GM23338 (cell line): ENCODE data around the gene DPYSL3. TPM values are rescaled to one million over a fixed set of nuclear protein-coding genes. Genes with fewer than 3 reads are reported as not detected.

ENCODE experiments used
- ATAC-seq: fragments of 200-7000 bp; cut with Tn5 transposase; 3 replicates; pipeline ENCODE4 v1.9.1; 2020
- DNase-seq: peaks from one replicate; pipeline ENCODE4 v3.0.0-alpha.2; 2015; ENCODE audit warnings: low spot score
- H2AFZ ChIP-seq: fragments of 200-600 bp; sonication (generic); 2 replicates; pipeline ENCODE4 v1.8.0; 2016; ENCODE audit warnings: antibody characterized with exemption, mild to moderate bottlenecking, moderate library complexity
- H3F3A ChIP-seq: fragments of 200-600 bp; sonication (generic); replicated peaks from 2 replicates; pipeline ENCODE4 v1.8.0; 2017; ENCODE audit warnings: antibody characterized with exemption, mixed run types, low read depth
- H3K27ac ChIP-seq: fragments of 200-600 bp; sonication (generic); 2 replicates; pipeline ENCODE4 v1.6.1; 2016; ENCODE audit warnings: low read depth
- H3K27me3 ChIP-seq: fragments of 200-600 bp; sonication (generic); 2 replicates; pipeline ENCODE4 v1.8.0; 2016; ENCODE audit warnings: mild to moderate bottlenecking, mixed run types, moderate library complexity; ENCODE audit not compliant: insufficient read depth
- H3K36me3 ChIP-seq: fragments of 200-600 bp; sonication (generic); 2 replicates; pipeline ENCODE4 v1.8.0; 2016; ENCODE audit warnings: mild to moderate bottlenecking; ENCODE audit not compliant: insufficient read depth
- H3K4me1 ChIP-seq: fragments of 200-600 bp; sonication (generic); 2 replicates; pipeline ENCODE4 v1.8.0; 2016; ENCODE audit warnings: mild to moderate bottlenecking, moderate library complexity; ENCODE audit not compliant: insufficient read depth
- H3K4me2 ChIP-seq: fragments of 200-600 bp; sonication (generic); 2 replicates; pipeline ENCODE4 v1.7.1; 2017; ENCODE audit warnings: mixed run types
- H3K4me3 ChIP-seq: fragments of 200-600 bp; sonication (generic); 2 replicates; pipeline ENCODE4 v1.6.1; 2016; ENCODE audit warnings: mixed run types
- H3K79me2 ChIP-seq: fragments of 200-600 bp; sonication (generic); replicated peaks from 2 replicates; pipeline ENCODE4 v1.8.0; 2017; ENCODE audit warnings: mild to moderate bottlenecking; ENCODE audit not compliant: insufficient read depth
- H3K9me2 ChIP-seq: fragments of 200-600 bp; sonication (generic); 2 replicates; pipeline ENCODE4 v1.8.0; 2017; ENCODE audit not compliant: insufficient read depth
- H4K20me1 ChIP-seq: fragments of 200-600 bp; sonication (generic); replicated peaks from 2 replicates; pipeline ENCODE4 v1.8.0; 2017; ENCODE audit warnings: mild to moderate bottlenecking; ENCODE audit not compliant: insufficient read depth
- H3K27ac Mint-ChIP-seq: 2 replicates; pipeline ENCODE4 v1.8.0; 2020; ENCODE audit warnings: inconsistent platforms, mild to moderate bottlenecking, moderate library complexity, mixed read lengths
- H3K27me3 Mint-ChIP-seq: 3 replicates; pipeline ENCODE4 v1.8.0; 2022; ENCODE audit warnings: low read depth, mild to moderate bottlenecking, moderate library complexity, mixed read lengths, inconsistent platforms; ENCODE audit not compliant: insufficient read depth, poor library complexity
- H3K36me3 Mint-ChIP-seq: 3 replicates; pipeline ENCODE4 v1.8.0; 2021; ENCODE audit warnings: low read depth, mild to moderate bottlenecking, inconsistent platforms, moderate library complexity, mixed read lengths
- H3K4me1 Mint-ChIP-seq: 3 replicates; pipeline ENCODE4 v1.8.0; 2020; ENCODE audit warnings: mild to moderate bottlenecking, inconsistent platforms, mixed read lengths
- H3K4me3 Mint-ChIP-seq: 3 replicates; pipeline ENCODE4 v1.8.0; 2021; ENCODE audit warnings: moderate library complexity, mild to moderate bottlenecking, inconsistent platforms, mixed read lengths
- H3K9me3 Mint-ChIP-seq: 3 replicates; pipeline ENCODE4 v1.8.0; 2020; ENCODE audit warnings: moderate library complexity, mild to moderate bottlenecking, inconsistent platforms, mixed read lengths
- EZH2phosphoT487 ChIP-seq: fragments of 200-600 bp; sonication (generic); IDR thresholded peaks from one replicate; pipeline ENCODE4 v1.8.1; 2018; ENCODE audit warnings: antibody characterized with exemption; ENCODE audit not compliant: unreplicated experiment
- JUNB ChIP-seq: IDR thresholded peaks from one replicate; pipeline ENCODE4 v1.6.1; 2016; ENCODE audit warnings: antibody characterized with exemption; ENCODE audit not compliant: unreplicated experiment
- STAT1 ChIP-seq: IDR thresholded peaks from one replicate; pipeline ENCODE4 v1.6.1; 2016; ENCODE audit warnings: antibody characterized with exemption; ENCODE audit not compliant: unreplicated experiment
- ZNF462 ChIP-seq: fragments of 250-450 bp; sonication (Bioruptor Pico); IDR thresholded peaks from 2 replicates; pipeline ENCODE4 v1.5.0; 2020; ENCODE audit warnings: mild to moderate bottlenecking, moderate library complexity
- polyA plus RNA-seq: library from polyadenylated mRNA; unstranded; fragments of >200 nt; fragmentation: Nextera tagmentation; extraction: Ambion mirVana; gene quantifications from 2 replicates; pipeline ENCODE4 v1.2.1, GENCODE V29; 2016
- total RNA-seq: library from RNA; depleted of rRNA; stranded (reverse); fragments of >200 nt; shearing (Covaris generic); gene quantifications from 2 replicates; pipeline ENCODE4 v1.2.3, GENCODE V29; 2014

DPYSL3 gene
- total and polyA plus RNA-seq, 2 experiments from 2014 or later = 97.6 to 455 TPM

- Histone ChIP-seq H3K79me2 (peaks cover 73% of the 10 kb centered on the region), H3K4me2 (peak overlapping the region; percentile 56), H3K36me3 (no peaks in the 10 kb centered on the region), H3K27ac (peak overlapping the region; percentile 65), H3K4me3 (peak overlapping the region; percentile 26), H2AFZ (no peak overlapping the region), H3F3A (no peaks in the 10 kb centered on the region), H3K27me3 (no peaks in the 10 kb centered on the region), H3K4me1 (peaks cover 46% of the 10 kb centered on the region), H3K9me2 (no peaks in the 10 kb centered on the region), H4K20me1 (no peaks in the 10 kb centered on the region)
- Mint-ChIP-seq H3K36me3 (peaks cover 3% of the 10 kb centered on the region; the same call in 1 of the 3 replicates), H3K9me3 (no peaks in the 10 kb centered on the region), H3K4me3 (peak overlapping the region; percentile 24), H3K27ac (peak overlapping the region; percentile 80), H3K4me1 (peaks cover 43% of the 10 kb centered on the region), H3K27me3 (peaks cover 2% of the 10 kb centered on the region)
- DNase-seq = peak; percentile 60
- peak; percentile 95 for ATAC-seq
- no peak for TF ChIP-seq JUNB
- TF ChIP-seq EZH2phosphoT487 = no peak
- 0 out of 2 replicates have a peak, but pooled peaks have one; percentile 56 for TF ChIP-seq ZNF462
Observed at GRCh38 chr5:147490989-147491388, 18.9 kb downstream of the DPYSL3 start.

GRCh38 chr5:147487031-147487750 lies 22.7 kb downstream of the DPYSL3 start:
- H3K4me1 Mint-ChIP-seq = peaks cover 67% of the 10 kb centered on the region

More at GRCh38 chr5:147487031-147487750, 22.7 kb downstream of the DPYSL3 start:
- ATAC-seq (no peak; the same call in 2 of the 3 replicates), DNase-seq (no peak)
- H3K4me3 ChIP-seq = no peak overlapping the region
- no peak for TF ChIP-seq STAT1
- H3K27me3 Mint-ChIP-seq = peaks cover 2% of the 10 kb centered on the region
- no peak overlapping the region; the same call in 2 of the 3 replicates for H3K4me3 Mint-ChIP-seq
- peak overlapping the region; percentile 1 for H3K4me2 ChIP-seq
- no peaks in the 10 kb centered on the region; the same call in 1 of the 2 replicates for H3F3A ChIP-seq
- H3K36me3 Mint-ChIP-seq = peaks cover 3% of the 10 kb centered on the region; the same call in 1 of the 3 replicates
- no peaks in the 10 kb centered on the region for H4K20me1 ChIP-seq
- H3K4me1 ChIP-seq = peaks cover 74% of the 10 kb centered on the region
- H3K79me2 ChIP-seq = peaks cover 73% of the 10 kb centered on the region
- no peaks in the 10 kb centered on the region for H3K27me3 ChIP-seq
- no peak overlapping the region for H2AFZ ChIP-seq
- peak overlapping the region; percentile 78 for H3K27ac ChIP-seq
- H3K36me3 ChIP-seq = no peaks in the 10 kb centered on the region
- no peaks in the 10 kb centered on the region for H3K9me2 ChIP-seq
- H3K9me3 Mint-ChIP-seq = no peaks in the 10 kb centered on the region
- H3K27ac Mint-ChIP-seq = peak overlapping the region; percentile 52
